ENCODE data around the gene CD300LB.

DNA sequence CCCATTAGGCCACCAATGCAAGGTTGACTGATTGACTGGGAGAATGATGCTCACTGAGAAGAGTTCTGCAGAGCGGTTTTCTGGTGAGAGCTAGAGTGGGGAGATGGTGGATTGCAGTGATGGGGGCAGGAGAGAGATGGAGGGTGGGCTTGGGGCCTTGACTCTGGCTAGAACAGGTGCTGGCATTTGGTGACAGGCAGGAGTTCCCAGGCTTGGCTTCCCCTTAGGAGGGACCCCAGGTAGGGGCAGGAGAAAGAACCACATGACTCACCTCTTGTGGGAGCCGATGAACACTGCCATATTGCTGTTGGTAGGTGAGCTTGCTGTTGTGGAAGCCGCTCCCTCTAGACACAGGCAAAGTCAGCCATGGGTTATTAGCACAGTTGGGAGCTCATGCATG is 8.0 kb downstream of the CD300LB start:
- TF ChIP-seq POLR2A (IDR thresholded peaks at IDR 0.05) (no peak), EP300 (IDR thresholded peaks at IDR 0.05; ENCODE audit: low read depth) (no peak), POLR2AphosphoS5 (IDR thresholded peaks at IDR 0.05) (no peak)
- TF ChIP-seq, protein P1, sequence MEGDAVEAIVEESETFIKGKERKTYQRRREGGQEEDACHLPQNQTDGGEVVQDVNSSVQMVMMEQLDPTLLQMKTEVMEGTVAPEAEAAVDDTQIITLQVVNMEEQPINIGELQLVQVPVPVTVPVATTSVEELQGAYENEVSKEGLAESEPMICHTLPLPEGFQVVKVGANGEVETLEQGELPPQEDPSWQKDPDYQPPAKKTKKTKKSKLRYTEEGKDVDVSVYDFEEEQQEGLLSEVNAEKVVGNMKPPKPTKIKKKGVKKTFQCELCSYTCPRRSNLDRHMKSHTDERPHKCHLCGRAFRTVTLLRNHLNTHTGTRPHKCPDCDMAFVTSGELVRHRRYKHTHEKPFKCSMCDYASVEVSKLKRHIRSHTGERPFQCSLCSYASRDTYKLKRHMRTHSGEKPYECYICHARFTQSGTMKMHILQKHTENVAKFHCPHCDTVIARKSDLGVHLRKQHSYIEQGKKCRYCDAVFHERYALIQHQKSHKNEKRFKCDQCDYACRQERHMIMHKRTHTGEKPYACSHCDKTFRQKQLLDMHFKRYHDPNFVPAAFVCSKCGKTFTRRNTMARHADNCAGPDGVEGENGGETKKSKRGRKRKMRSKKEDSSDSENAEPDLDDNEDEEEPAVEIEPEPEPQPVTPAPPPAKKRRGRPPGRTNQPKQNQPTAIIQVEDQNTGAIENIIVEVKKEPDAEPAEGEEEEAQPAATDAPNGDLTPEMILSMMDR (IDR thresholded peaks at IDR 0.05), result no peak

Measured in transverse colon (tissue), 4 donors.